Measurements from ENCODE around the gene LYPLAL1. TPM values are rescaled to one million over a fixed set of nuclear protein-coding genes. Genes with fewer than 3 reads are reported as not detected.
A peak's percentile ranks its signal among the peaks of the same experiment; 100 is the strongest.

LYPLAL1 gene
- total RNA-seq, result 10 to 100 TPM; 12.6 to 18.9 (median 15.4) TPM

GRCh38 chr1:219173758-219174459 is at the start of gene LYPLAL1:
Gene LYPLAL1 (plus strand): TSS chr1:219173878. CDS start chr1:219173891, 13 bp downstream.
- Histone ChIP-seq H3K4me1 (peaks cover 36 to 45% of the 10 kb centered on the region in 2 donors), H3K27ac (peak within 1 kb of the TSS; percentile 92 to 96 (median 94)), H3K36me3 (no peaks in the 10 kb centered on the region), H3K27me3 (no peaks in the 10 kb centered on the region), H3K4me3 (peak within 1 kb of the TSS; percentile 69 to 87 (median 76)), H3K9me3 (no peaks in the 10 kb centered on the region)
- peak; percentile 76 to 84 for DNase-seq
- intact Hi-C loops (cut with DNase I; ENCODE audit: low total_unique reads), result loop anchor here (2.0 to 5.0 kb wide), 2 partner anchors 827 to 889 kb away; partner anchors contain the start of genes RRP15 and TGFB2
- in situ Hi-C loops (cut with MboI; ENCODE audit: low sequenced_read_pairs in 4 of 4), result no loop called here
- TF ChIP-seq, protein P1, sequence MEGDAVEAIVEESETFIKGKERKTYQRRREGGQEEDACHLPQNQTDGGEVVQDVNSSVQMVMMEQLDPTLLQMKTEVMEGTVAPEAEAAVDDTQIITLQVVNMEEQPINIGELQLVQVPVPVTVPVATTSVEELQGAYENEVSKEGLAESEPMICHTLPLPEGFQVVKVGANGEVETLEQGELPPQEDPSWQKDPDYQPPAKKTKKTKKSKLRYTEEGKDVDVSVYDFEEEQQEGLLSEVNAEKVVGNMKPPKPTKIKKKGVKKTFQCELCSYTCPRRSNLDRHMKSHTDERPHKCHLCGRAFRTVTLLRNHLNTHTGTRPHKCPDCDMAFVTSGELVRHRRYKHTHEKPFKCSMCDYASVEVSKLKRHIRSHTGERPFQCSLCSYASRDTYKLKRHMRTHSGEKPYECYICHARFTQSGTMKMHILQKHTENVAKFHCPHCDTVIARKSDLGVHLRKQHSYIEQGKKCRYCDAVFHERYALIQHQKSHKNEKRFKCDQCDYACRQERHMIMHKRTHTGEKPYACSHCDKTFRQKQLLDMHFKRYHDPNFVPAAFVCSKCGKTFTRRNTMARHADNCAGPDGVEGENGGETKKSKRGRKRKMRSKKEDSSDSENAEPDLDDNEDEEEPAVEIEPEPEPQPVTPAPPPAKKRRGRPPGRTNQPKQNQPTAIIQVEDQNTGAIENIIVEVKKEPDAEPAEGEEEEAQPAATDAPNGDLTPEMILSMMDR (IDR thresholded peaks at IDR 0.05 in 4 of 5, conservative IDR thresholded peaks at IDR 0.05 in 1 of 5), result peak in 1 of 5 experiments; percentile 18
- TF ChIP-seq POLR2A (IDR thresholded peaks at IDR 0.05), result peak; percentile 88 to 89
- peak; percentile 82 to 87 for ATAC-seq

GRCh38 chr1:219124163-219124562 is 49.5 kb upstream of the LYPLAL1 start:
- peaks cover 34 to 36% of the 10 kb centered on the region in 2 donors for H3K4me1 ChIP-seq
- peak in 1 of 2 donors; percentile 25 for DNase-seq
- H3K27me3 ChIP-seq, result no peaks in the 10 kb centered on the region
- no peak overlapping the region for H3K4me3 ChIP-seq
- H3K36me3 ChIP-seq, result no peaks in the 10 kb centered on the region
- peak; percentile 34 to 81 for ATAC-seq
- TF ChIP-seq, protein P1 (IDR thresholded peaks at IDR 0.05 in 4 of 5, conservative IDR thresholded peaks at IDR 0.05 in 1 of 5), result no peak
- TF ChIP-seq POLR2A (IDR thresholded peaks at IDR 0.05), result no peak
- intact Hi-C loops (cut with DNase I; ENCODE audit: low total_unique reads), result no loop called here
- no peaks in the 10 kb centered on the region for H3K9me3 ChIP-seq
- peak overlapping the region in 1 of 4 donors; percentile 17 for H3K27ac ChIP-seq
- in situ Hi-C loops (cut with MboI; ENCODE audit: low sequenced_read_pairs in 4 of 4), result no loop called here

- intact Hi-C loops (cut with DNase I; ENCODE audit: low total_unique reads) (loop anchor here (5.0 kb wide), 1 partner anchor 52 kb away; no protein-coding TSS in a partner anchor), in situ Hi-C loops (cut with MboI; ENCODE audit: low sequenced_read_pairs in 4 of 4) (no loop called here)
- Histone ChIP-seq H3K36me3 (no peaks in the 10 kb centered on the region), H3K27ac (peak overlapping the region in 1 of 4 donors; percentile 14), H3K4me1 (peaks cover 34 to 36% of the 10 kb centered on the region in 2 donors), H3K27me3 (no peaks in the 10 kb centered on the region), H3K4me3 (no peak overlapping the region), H3K9me3 (no peaks in the 10 kb centered on the region)
- DNase-seq (peak; percentile 14 to 19), ATAC-seq (peak; percentile 19 to 49)
- no peak for TF ChIP-seq POLR2A (IDR thresholded peaks at IDR 0.05)
- TF ChIP-seq, protein P1 (IDR thresholded peaks at IDR 0.05 in 4 of 5, conservative IDR thresholded peaks at IDR 0.05 in 1 of 5), result no peak
These were observed 48.3 kb upstream of the LYPLAL1 start for GRCh38 chr1:219125342-219125741.

DNA sequence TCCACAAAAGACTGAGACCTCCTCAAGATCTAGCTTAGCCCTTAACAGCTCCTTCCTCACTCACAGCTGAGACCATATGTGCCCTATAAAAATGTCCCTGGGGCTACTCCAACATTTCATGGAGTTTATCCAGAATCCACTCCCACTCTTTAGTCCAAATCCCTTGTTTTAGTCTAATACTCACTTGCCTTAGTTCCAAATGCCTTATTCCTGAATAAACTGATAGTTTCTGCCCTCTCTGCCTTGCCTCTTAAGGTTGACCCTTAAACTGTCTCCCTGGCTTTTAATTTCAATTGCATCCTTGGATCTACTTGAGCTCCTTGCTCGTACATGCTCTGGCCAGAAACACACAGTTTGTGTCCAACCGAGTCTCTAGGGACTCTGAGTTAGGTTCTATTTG is 47.3 kb upstream of the LYPLAL1 start:
- H3K27ac ChIP-seq, result no peak overlapping the region
- TF ChIP-seq, protein P1 (IDR thresholded peaks at IDR 0.05 in 4 of 5, conservative IDR thresholded peaks at IDR 0.05 in 1 of 5), result no peak
- no peak for TF ChIP-seq POLR2A (IDR thresholded peaks at IDR 0.05)
- no peak overlapping the region for H3K4me3 ChIP-seq
- no peaks in the 10 kb centered on the region for H3K27me3 ChIP-seq
- DNase-seq (no peak), ATAC-seq (no peak)
- no peaks in the 10 kb centered on the region for H3K36me3 ChIP-seq
- peaks cover 34% of the 10 kb centered on the region in 2 donors for H3K4me1 ChIP-seq
- intact Hi-C loops (cut with DNase I; ENCODE audit: low total_unique reads) (loop anchor here (5.0 kb wide), 1 partner anchor 51 kb away; no protein-coding TSS in a partner anchor), in situ Hi-C loops (cut with MboI; ENCODE audit: low sequenced_read_pairs in 4 of 4) (no loop called here)
- no peaks in the 10 kb centered on the region for H3K9me3 ChIP-seq

Measured in gastrocnemius medialis (tissue), 4 donors.